ENCODE results near the gene LRRC9.
A peak's percentile ranks its signal among the peaks of the same experiment; 100 is the strongest.
"Not testable (repeated sequence)": the region's sequence is repeated elsewhere in the genome, so short reads cannot be mapped to it uniquely, and the experiment has no call there.

Gene LRRC9

DNA sequence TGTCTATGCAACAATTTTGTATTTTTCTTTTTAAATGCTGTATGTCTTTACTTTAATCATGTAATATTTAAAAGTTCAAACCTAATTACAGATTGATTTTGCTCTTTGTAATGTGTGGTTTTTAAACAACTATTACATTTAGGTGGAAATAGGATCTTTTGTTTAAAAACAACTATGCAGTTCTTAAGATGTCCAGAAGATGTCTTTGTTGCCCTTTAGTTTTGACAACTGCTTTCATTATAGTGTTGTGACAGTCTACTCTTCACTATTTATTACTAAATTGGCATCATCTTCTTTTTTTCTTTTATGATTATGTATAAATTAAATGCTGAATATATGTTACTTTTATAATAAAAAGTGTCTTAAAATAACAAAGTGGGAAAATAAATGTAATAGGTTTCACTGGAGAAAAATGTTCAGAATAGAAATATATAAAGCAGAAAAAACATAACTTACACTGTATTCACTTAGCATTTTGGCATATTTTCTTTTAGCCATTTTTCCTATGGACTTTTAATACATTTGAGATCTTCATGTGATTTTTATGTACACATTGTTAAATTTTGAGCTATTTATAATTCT is 144.6 kb downstream of the LRRC9 start:
- peak; percentile 47 for DNase-seq (ENCODE audit: low spot score)

DNA sequence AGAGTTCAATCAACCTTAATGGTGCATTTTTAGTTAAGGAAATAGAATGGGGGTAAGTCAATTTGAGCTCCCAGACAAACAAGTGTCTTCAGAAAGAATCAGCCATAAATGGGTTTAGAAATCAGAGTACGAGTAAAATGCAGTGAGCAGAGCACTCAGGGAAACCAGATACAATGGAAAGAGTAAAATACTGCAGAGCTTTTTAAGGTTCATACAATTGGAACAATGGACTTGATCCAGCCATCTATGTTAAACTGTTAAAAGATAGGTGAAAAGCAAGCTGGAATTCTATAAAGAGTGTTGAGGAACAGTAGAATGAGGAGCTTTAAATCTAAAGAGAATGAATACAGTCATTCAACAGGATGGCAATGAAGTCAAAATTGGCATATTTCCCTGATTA is 147.9 kb downstream of the LRRC9 start:
- DNase-seq (ENCODE audit: low spot score): no peak

DNA sequence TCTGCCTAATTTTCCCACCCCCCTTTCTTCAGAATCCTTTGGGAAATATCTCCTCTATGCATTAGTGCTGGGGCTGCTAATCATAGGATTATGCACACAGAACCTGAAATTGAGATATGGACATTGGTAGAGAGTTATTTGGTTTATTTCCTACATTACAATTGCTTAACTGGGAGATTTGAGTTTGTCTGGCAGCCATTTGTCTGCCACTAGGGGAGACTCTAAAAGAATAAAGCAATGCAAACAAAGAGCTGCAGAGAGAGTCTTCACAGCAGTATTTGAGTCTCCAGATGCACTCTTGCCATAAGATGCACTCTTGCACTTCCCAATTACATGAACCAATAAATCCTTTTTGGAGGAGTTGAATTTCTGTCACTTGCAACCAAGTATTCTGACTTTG is 159.8 kb downstream of the LRRC9 start:
- no peak for DNase-seq (ENCODE audit: low spot score)

DNA sequence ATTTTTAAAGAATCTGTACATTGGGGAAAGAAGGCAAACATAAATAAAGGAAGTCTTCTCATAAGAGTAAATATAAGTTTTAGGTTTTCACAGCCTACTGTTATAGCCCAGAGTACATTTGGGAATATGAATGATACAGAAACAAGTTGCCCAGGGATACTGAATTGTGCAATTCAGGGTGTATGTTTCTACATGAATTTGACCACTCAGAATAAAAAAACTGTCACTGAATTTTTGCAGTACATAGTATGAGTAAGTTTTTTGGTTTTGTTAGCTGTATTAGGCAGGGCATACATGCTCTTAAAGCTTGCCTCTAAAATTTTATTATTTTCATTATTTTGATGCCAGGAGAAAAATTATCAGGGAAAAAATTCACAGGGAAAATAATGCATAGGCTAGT is 165.1 kb downstream of the LRRC9 start:
- DNase-seq (ENCODE audit: low spot score): no peak

DNA sequence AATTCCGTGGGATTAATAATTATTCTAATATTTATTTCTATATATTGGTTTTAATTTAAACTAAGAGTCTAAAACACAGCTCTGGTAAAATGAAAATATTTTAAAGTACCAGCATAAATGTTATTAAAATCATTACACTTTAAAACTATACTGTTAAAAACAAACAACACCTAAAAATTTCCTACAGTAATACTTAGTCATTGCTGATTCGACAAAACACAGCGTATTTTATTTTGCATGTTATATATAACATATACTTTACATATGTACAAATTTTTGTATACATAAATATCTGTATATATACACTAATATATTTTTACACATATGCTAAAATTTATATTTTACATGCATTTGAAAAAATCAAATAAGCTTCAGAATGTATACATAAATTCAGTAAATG is 165.7 kb downstream of the LRRC9 start:
- DNase-seq (ENCODE audit: low spot score): no peak

DNA sequence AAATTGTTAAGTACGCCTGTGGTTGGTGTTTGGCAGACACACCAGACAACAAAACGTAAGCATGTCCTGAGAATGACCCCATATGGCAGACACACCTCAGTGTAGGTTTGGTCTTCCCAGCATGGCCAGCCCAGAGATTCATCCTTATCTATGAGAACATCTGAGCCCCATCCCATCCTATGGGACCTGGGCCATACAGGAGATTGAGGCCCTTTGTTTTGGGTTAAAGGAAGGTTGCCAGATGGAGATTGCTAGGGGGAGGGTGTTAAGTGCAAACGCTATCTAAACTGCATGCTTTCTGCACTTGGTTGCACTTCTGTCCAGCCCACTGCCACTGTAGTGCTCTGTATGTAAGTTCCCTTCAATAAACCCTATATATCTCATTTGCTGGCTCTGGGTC is 167.7 kb downstream of the LRRC9 start:
- DNase-seq (ENCODE audit: low spot score): no peak

DNA sequence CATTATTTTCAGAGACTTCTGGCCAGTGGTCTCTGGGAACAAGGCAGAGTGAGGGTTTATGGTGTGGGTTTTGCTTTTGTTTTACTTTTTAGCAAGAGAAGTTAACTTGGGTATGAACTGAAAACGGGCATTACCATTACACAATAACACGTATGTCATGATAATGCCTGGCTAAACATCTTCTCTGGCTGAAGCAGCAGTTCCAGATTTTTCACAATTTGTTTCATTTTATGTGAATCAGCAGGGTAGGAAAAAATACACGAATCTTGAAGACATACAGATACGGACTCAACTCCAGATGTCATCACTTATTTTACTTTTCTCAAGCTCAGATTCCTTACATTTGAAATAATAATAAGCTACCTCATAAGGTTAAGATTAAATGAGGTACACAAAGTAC is 169.3 kb downstream of the LRRC9 start:
- no peak for DNase-seq (ENCODE audit: low spot score)

DNA sequence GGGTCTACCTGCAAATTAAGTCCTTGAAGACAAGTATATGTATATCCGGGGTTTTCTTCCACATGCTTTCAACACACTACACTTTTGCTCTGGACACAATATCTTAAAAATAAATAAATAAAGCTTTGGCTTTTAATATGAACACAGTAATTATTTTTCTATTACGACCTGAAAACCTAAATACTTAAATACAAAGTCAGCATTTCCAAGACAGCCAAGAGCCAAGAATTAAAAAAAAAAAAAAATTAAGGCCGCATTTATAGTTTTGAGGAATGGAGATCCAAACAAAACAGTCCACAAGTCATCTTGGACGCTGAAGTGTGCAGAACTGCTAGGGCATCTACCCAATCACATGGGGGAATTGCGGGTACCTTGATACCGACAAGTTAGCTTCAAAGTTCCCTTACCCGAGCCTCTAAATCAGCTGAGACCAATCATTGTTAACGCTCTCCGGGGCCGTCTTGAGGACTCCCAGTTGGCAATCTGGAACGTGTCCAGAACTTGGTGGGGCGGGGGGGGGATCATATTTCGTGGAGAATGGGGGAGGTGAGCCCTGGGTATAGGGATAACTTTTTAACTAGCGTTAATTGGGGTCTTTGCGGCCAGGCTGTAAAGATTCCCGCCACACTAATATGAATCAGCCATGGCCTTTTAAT is 171.0 kb downstream of the LRRC9 start:
- DNase-seq (ENCODE audit: low spot score): peak; percentile 51

DNA sequence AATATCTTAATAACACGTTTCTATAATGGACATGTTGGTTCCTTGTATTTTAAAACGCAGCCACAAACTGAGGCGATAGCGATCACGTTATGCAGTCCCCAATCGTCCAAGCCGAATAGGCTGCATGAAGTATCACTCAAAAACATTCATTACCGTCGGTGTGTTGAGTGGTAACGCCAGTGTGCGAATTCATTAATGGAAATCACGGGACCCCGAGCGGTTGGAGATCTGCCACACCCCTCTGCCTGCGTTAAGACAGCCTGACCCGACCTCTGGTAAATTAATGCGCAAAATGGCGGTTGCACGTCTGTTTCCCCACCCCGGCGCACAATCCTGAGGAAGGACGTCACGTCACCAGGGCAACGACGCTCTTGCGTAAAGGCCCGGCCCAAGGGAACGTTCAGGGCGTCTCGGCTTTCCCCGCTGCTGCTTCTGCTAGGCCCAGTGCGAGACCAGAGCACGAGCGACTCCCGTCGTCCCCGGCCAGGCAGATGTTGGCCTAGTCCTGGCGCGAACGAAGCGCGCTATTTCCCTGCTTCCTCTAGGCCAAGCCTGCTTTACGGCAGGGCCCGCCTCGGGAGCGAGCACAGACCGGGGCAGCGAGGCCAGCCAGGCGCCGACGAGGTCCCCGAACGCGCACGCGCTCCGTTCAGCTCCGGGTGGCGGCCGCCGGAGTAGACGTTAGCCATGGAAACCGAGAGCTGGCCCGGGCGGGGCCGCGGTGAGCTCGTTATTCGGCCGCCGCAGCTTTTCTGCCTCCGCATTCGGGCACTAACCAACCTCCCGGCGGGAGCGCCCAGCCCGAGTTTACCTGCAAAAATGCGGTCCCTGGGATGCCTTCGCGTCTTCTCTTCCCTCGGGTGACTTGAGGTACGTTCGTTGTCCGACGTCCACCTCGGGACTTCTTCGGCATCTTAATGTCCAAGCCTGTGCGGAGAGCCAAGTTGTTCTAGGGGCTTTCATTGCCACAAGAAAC is 171.9 kb downstream of the LRRC9 start, which contains the start of gene PCNX4:
TSS of gene PCNX4 (plus strand) at position 374 of the 976 bp plus-strand sequence. CDS start 15,716 bp downstream, outside the sequence.
- DNase-seq (ENCODE audit: low spot score): peak; percentile 99

DNA sequence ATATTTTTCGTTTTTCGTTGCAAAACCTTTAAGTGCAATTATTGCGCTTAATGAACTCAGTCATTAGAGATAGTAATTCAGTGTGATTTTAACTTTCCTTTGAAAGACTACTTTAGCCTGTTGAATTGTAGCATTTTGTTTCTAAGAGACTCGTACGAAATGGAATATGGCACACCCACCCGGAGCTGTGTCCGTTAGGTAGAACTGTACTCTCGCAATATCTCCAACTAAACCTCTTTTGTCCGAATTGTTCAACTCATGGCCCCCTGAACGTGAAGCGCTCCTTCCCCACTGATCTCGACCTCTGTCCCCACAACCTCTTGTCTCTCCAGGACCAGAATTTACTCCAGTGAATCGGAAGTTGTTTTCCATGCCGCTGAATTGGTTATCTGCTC is 172.6 kb downstream of the LRRC9 start:
- DNase-seq (ENCODE audit: low spot score): peak; percentile 23

DNA sequence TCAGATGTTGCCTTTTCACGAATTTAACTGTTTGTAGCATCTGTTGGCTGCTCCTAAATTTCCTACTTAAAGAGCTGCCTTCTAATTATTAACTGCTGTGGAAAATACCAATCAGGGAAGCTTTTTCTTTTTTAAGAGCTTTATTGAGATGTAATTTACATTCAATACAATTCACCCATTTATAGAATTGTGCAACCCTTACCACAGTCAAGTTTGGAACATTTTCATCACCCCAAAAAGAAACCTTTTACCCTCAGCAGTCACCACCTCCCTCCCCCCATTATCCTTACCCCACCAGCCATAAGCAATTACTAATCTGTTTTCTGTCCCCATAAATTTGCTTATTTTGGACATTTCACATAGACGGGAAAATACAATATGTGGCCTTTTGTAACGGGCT is 173.1 kb downstream of the LRRC9 start:
- no peak for DNase-seq (ENCODE audit: low spot score)

DNA sequence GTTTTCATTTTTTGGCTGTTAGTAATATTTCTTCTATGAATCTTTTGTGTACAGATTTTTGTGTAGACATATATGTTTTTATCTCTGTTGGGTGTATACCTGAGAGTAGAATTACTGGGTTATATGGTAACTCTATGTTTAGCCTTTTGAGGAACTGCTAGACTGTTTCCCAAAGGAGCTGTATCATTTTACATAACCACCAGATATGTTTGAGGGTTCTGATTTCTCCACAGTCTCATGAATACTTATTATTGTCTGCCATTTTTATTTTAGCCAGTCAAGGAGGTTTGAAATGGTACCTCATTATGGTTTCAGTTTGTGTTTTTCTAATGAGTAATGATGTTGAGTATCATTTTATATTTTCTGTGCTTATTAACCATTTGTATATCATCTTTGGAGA is 173.7 kb downstream of the LRRC9 start:
- DNase-seq (ENCODE audit: low spot score): no peak

DNA sequence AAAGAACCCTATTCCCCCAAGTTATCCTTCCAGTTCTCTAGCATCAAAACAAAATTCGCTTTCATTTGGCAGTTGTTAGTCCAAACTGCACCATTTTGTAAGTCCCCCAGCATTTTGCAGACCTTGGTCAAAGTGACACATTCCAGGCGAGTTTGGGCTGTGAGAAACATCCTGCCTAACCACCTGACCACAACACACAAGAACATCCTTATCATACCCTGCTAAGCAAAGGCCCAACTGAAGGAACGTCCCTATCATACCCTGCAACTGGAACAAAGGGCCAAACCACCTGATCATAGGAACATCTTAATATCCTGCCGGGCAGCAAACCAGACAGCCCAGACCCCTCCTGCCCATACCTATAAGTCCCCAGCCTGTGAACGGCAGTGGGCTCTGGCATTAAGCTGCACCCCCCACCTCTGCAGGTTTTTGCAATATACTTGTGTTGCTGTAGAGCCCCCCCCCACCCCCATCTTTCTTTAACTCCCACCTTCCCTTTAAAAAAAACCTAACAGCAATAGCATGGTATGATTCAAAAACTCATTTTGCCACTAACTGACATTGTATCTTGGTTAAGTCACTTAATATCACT is 174.5 kb downstream of the LRRC9 start:
- peak; percentile 9 for DNase-seq (ENCODE audit: low spot score)

DNA sequence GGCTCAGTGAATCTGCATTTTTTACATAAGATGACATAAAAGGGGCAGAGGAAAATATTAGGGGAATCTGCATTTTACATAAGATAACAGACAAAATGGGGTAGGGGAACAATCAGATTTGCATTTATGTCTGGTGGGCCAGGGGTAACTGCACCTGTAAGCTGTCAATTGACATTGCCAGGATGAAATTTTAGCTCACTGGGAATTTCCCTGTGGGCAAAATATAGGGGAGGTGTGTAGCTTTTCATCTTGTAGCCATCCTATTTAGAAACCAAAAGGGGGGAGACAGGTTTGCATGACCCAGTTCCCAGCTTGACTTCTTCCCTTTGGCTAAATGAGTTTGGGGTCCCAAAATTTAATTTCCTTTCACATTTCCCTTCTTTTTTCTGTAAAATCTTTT is 175.3 kb downstream of the LRRC9 start:
- DNase-seq (ENCODE audit: low spot score): no peak

DNA sequence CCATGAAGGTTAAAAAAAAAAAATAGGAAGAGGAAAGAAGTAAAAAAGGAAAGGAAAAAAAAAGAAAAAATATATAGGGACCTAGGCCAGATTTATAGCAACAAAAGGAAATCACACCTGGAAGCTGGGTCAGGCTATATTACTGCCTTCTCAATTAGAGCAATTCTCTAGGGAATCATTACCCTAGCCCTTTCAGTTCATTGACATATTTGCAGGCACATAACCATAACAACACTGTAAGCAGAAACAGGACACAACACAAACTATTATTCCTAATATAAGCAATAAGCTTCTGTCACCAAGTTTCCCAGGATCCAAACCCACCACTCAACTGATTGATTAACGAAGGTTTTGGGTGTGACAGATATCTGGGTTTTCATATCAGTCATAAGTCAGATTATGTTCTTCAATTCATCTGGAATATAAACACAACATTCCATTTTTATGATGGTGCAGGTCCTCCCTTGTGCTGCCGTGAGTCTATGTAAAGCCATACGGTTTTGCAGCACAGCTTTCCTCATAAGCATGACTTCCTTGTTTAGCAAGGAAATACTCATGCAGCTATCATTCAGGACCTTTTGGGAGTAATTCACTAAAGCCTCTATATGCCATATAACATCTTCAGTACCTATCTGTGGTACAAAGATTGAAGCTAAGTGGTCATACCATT is 176.0 kb downstream of the LRRC9 start:
- no peak for DNase-seq (ENCODE audit: low spot score)

DNA sequence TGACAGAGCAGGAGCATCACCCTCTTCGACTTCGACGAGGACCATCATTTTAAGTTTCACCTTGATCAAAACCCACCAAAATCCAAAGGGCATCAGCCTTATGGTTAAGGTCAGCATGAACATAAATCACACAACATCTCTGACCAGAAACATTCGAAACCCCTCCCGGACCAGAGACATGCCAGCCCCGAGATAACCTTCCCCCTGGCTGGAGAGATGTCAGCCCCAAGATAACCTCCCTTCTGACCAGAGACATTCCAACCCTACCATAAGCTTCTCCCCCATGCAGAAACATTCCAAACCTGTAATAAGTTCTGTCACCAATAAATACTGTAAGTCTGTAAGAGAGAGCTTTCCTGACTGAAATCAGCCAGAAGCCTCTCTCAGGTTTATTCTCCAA is 178.0 kb downstream of the LRRC9 start:
- DNase-seq (ENCODE audit: low spot score): no peak

DNA sequence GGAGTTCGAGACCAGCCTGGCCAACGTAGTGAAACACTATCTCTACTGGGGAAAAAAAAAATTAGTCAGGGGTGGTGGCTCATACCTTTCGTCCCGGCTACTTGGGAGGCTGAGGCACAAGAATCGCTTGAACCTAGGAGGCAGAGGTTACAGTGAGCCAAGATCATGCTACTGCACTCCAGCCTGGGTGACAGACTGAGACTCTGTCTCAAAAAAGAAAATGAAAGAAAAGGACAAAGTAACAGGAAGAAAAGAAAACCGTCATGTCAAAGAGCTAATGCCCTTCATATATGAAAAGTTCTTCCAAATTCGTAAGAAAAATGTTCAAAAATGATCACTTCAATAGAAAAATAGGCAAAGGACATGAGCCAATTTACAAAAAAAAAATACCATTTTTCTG is 179.9 kb downstream of the LRRC9 start:
- not testable (repeated sequence) for DNase-seq (ENCODE audit: low spot score)

DNA sequence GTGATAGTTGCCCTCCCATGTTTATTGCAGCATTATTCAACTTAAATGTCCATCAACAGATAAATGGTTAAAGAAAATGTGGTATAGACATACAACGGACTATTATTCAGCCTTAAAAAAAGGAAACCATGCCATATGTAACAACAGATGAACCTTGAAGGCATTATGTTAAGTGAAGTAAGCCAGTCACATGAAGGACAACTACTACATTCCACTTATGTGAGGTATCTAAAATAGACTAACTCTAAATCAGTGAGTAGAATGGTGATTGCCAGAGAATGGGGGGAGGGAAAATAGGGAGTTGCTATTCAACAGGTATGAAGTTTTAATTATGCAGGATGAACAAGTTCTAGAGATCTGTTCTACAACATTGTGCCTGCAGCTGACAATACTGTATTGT is 181.8 kb downstream of the LRRC9 start:
- no peak for DNase-seq (ENCODE audit: low spot score)

DNA sequence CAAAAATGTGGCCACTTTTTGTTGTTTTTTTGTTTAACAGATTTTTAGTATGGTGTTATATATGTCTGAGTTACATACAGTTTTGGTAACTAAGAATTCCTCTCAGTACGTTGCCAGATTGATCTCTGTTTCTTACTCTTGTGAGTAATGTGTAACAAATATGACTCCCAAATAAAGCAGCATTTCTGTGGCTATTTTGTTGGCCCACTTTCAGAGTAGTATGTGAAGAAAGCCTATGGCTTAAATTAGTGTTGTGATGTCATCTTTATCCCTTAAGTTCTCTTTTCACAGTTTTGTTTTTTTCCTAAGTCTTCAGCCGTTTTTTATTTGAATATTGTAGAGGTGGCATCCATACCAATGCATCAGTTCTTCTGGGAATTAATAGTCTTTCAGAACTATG is 182.4 kb downstream of the LRRC9 start:
- DNase-seq (ENCODE audit: low spot score): no peak

DNA sequence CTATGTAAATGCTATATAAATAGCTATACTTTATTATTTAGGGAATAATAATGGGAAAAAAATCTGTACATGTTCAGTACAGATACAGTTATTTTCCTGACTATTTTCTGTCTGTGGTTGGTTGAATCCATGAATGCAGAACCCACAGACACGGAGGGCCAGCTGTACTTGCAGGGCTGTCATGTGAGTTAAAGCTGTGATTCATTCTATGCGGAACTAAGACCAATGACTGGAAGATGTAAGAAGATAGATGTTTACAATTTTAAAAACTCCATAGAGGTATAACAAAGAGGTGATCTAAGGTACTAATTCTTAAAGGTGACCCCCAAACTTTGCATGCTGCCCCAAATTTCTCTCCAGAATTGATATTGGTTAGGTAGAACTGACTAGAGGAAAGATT is 186.4 kb downstream of the LRRC9 start:
- DNase-seq (ENCODE audit: low spot score): no peak

DNA sequence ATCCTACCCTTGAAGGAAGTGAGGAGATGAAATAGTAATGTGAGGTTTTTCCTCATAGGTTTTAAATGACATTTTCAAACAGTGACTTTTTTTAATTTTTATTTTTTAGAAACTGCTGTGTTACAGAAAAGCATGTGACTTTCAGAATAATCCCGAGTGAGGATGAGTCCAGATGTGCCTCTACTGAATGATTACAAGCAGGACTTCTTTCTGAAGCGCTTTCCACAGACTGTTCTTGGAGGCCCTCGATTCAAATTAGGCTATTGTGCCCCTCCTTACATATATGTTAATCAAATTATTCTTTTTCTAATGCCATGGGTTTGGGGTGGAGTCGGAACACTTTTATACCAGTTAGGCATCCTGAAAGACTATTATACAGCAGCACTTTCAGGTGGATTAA is 187.5 kb downstream of the LRRC9 start:
- DNase-seq (ENCODE audit: low spot score): no peak

DNA sequence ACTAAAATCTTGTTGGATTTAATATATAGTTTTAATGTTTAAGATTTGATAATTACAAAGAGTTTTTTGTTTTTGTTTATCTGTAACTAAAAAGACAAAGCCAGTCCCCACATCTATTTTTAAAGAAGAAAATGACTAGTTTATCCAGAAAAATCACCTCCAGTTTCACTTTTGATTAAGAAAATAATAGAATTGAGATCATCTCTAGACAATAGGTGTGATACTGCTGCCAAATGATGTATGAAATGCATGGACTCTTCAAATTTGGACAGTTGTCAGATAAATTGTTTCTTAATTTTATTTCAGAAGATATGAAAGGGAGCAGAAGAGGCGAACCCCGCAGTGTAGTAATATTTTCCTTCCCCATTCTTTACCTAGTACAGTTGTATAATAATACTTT is 191.8 kb downstream of the LRRC9 start:
- no peak for DNase-seq (ENCODE audit: low spot score)

All from LoVo (cell line).